Endothelial cell of umbilical vein (primary cell): Measurements from ENCODE around the gene NFIC.

Experiments
- EZH2 ChIP-seq: IDR thresholded peaks from 2 replicates; pipeline ENCODE4 v1.6.1; 2012; ENCODE audit warnings: borderline replicate concordance, low read depth, mild to moderate bottlenecking, moderate library complexity, low read length, inconsistent platforms; ENCODE audit not compliant: severe bottlenecking
- GATA2 ChIP-seq: IDR thresholded peaks from 2 replicates; pipeline ENCODE4 v1.7.0; 2011; ENCODE audit warnings: low read depth, mild to moderate bottlenecking, moderate library complexity, mixed read lengths, low read length; ENCODE audit not compliant: insufficient read length, insufficient read depth
- JUN ChIP-seq: IDR thresholded peaks from 2 replicates; pipeline ENCODE4 v1.6.1; 2011; ENCODE audit warnings: borderline replicate concordance, low read depth; ENCODE audit not compliant: insufficient read length, insufficient read depth
- MYC ChIP-seq: IDR thresholded peaks from one replicate; pipeline ENCODE4 v1.6.1; 2011; ENCODE audit warnings: mild to moderate bottlenecking, low read depth, low read length
- POLR2A ChIP-seq: IDR thresholded peaks from 2 replicates; pipeline ENCODE4 v1.6.1; 2012; ENCODE audit warnings: low read depth, mild to moderate bottlenecking, control low read depth, low read length
- POLR2AphosphoS5 ChIP-seq: IDR thresholded peaks from 2 replicates; pipeline ENCODE4 v1.6.1; 2012; ENCODE audit warnings: low read depth, mild to moderate bottlenecking, control low read depth, low read length, moderate library complexity; ENCODE audit not compliant: insufficient read depth
- TF ChIP-seq, protein P1 (sequence below), 2 donors: IDR thresholded peaks; 1 replicate in 1 of 2; 2 replicates in 1 of 2; pipeline ENCODE4 v1.5.1; 2011; ENCODE audit warnings: low read length in 2 of 2, mild to moderate bottlenecking in 2 of 2, moderate library complexity in 2 of 2, control low read depth in 1 of 2, inconsistent platforms in 1 of 2, low read depth in 1 of 2; ENCODE audit not compliant: insufficient read depth in 1 of 2; ENCODE audit errors: extremely low read depth in 1 of 2
- TF ChIP-seq, protein P2 (sequence below): IDR thresholded peaks from 2 replicates; pipeline ENCODE4 v1.6.1; 2011; ENCODE audit not compliant: insufficient read depth, insufficient read length

DNA sequence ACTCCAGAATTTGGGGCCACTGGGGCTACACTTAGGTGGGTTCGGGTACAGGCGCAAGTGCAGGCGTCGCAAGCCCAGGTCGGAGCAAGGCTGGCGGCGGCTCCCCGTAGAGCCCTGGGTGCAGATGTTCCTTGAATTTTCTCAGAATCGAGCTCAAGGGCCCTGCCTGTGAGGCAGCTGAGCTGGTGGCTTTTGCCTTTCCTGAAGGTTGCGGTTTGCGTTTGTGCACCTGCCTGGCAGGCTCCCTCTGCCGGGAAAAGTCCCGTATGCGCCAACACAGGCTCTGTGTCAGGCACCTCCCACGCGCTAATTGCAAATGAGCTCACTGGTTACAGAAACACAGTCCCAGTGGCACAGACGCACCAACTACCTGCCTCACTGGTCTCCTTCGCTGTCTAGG lies 128.2 kb downstream of the NFIC start:
- TF ChIP-seq, protein P1, sequence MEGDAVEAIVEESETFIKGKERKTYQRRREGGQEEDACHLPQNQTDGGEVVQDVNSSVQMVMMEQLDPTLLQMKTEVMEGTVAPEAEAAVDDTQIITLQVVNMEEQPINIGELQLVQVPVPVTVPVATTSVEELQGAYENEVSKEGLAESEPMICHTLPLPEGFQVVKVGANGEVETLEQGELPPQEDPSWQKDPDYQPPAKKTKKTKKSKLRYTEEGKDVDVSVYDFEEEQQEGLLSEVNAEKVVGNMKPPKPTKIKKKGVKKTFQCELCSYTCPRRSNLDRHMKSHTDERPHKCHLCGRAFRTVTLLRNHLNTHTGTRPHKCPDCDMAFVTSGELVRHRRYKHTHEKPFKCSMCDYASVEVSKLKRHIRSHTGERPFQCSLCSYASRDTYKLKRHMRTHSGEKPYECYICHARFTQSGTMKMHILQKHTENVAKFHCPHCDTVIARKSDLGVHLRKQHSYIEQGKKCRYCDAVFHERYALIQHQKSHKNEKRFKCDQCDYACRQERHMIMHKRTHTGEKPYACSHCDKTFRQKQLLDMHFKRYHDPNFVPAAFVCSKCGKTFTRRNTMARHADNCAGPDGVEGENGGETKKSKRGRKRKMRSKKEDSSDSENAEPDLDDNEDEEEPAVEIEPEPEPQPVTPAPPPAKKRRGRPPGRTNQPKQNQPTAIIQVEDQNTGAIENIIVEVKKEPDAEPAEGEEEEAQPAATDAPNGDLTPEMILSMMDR (IDR thresholded peaks at IDR 0.05; ENCODE audit: extremely low read depth in 1 of 2, insufficient read depth in 1 of 2, low read depth in 1 of 2, low read length in 2 of 2), result no peak
- TF ChIP-seq POLR2A (no peak), EZH2 (no peak), POLR2AphosphoS5 (no peak), MYC (no peak), GATA2 (no peak), JUN (no peak)
- TF ChIP-seq, protein P2, sequence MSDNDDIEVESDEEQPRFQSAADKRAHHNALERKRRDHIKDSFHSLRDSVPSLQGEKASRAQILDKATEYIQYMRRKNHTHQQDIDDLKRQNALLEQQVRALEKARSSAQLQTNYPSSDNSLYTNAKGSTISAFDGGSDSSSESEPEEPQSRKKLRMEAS, result no peak
